Body of pancreas (tissue), 4 donors: ENCODE results near the gene CNTNAP1. TPM values are rescaled to one million over a fixed set of nuclear protein-coding genes. Genes with fewer than 3 reads are reported as not detected.

Experiments used
- ATAC-seq: fragments of 150-250 bp; one replicate; pipeline ENCODE4 v1.9.1; 2016
- DNase-seq, 4 donors: peaks; one replicate each; pipeline ENCODE4 v3.0.0-alpha.2; 2019
- H3K27ac ChIP-seq, 4 donors: fragments of 200-600 bp; sonication (generic); 1 replicate in 3 of 4; 2 replicates in 1 of 4; pipeline versions ENCODE4 v1.5.1 to v1.6.1; 2016 to 2019; ENCODE audit warnings: mild to moderate bottlenecking in 1 of 4, mixed read lengths in 1 of 4, moderate library complexity in 1 of 4
- H3K27me3 ChIP-seq, 2 donors: fragments of 200-600 bp; sonication (generic); one replicate each; pipeline ENCODE4 v1.6.0; 2016; ENCODE audit warnings: mild to moderate bottlenecking in 1 of 2
- H3K36me3 ChIP-seq, 2 donors: fragments of 200-600 bp; sonication (generic); replicated peaks in 1 of 2; 2 replicates each; pipeline ENCODE4 v1.5.1; 2016; ENCODE audit warnings: low read depth in 2 of 2; ENCODE audit not compliant: insufficient read depth in 1 of 2
- H3K4me1 ChIP-seq: fragments of 200-600 bp; sonication (generic); one replicate; pipeline ENCODE4 v1.6.0; 2016
- H3K4me3 ChIP-seq, 2 donors: fragments of 200-600 bp; sonication (generic); 1 replicate in 1 of 2; 2 replicates in 1 of 2; pipeline ENCODE4 v1.5.1; 2016 to 2019
- H3K9me3 ChIP-seq, 3 donors: fragments of 200-600 bp; sonication (generic); 1 replicate in 2 of 3; 2 replicates in 1 of 3; pipeline ENCODE4 v1.5.1; 2016
- POLR2A ChIP-seq, 3 donors: fragments of 450-650 bp; IDR thresholded peaks; one replicate each; pipeline ENCODE4 v1.6.1; 2016; ENCODE audit warnings: antibody characterized with exemption in 3 of 3, mild to moderate bottlenecking in 2 of 3
- WGBS, 2 donors: methylation state at CpG; one replicate each; pipeline ENCODE4 v1.1.5; 2017; 5-methylcytosine and 5-hydroxymethylcytosine counted together
- intact Hi-C: fragments of 100-400 bp; cut with DNase I; formaldehyde crosslinking; loops from one replicate; pipeline ENCODE4 v1.15.1; 2023
- total RNA-seq, 2 donors: library from RNA; depleted of rRNA; stranded (reverse); fragments of >200 nt; gene quantifications; one replicate each; pipeline ENCODE4 v1.1.0, GENCODE V29; 2016
- TF ChIP-seq, protein P1 (sequence below), 7 experiments: fragments of 450-650 bp in 4 of 7; fragments of 200-600 bp in 3 of 7; sonication (generic) in 3 of 7; IDR thresholded peaks; one replicate each; pipeline ENCODE4 v1.5.1; 2016 to 2019; ENCODE audit warnings: antibody characterized with exemption in 7 of 7

CNTNAP1 gene
- total RNA-seq, 2 donors from 2014 or later, result 4.9 to 6.7 TPM

GRCh38 chr17:42708588-42708987, 26.3 kb downstream of the CNTNAP1 start:
- H3K27me3 ChIP-seq, result no peaks in the 10 kb centered on the region
- no peak overlapping the region for H3K4me3 ChIP-seq
- no peak for TF ChIP-seq POLR2A (IDR thresholded peaks at IDR 0.05)
- TF ChIP-seq, protein P1, sequence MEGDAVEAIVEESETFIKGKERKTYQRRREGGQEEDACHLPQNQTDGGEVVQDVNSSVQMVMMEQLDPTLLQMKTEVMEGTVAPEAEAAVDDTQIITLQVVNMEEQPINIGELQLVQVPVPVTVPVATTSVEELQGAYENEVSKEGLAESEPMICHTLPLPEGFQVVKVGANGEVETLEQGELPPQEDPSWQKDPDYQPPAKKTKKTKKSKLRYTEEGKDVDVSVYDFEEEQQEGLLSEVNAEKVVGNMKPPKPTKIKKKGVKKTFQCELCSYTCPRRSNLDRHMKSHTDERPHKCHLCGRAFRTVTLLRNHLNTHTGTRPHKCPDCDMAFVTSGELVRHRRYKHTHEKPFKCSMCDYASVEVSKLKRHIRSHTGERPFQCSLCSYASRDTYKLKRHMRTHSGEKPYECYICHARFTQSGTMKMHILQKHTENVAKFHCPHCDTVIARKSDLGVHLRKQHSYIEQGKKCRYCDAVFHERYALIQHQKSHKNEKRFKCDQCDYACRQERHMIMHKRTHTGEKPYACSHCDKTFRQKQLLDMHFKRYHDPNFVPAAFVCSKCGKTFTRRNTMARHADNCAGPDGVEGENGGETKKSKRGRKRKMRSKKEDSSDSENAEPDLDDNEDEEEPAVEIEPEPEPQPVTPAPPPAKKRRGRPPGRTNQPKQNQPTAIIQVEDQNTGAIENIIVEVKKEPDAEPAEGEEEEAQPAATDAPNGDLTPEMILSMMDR (IDR thresholded peaks at IDR 0.05), result no peak
- no peak for ATAC-seq
- intact Hi-C loops, result no loop called here
- no peak for DNase-seq
- 92 to 93% methylated on average over 3 of the region's 3 CpGs for WGBS, 2 donors
- H3K27ac ChIP-seq, result no peak overlapping the region
- H3K4me1 ChIP-seq, result no peaks in the 10 kb centered on the region
- H3K9me3 ChIP-seq, result no peaks in the 10 kb centered on the region
- H3K36me3 ChIP-seq, result peaks cover 29 to 58% of the 10 kb centered on the region in 2 donors

DNA sequence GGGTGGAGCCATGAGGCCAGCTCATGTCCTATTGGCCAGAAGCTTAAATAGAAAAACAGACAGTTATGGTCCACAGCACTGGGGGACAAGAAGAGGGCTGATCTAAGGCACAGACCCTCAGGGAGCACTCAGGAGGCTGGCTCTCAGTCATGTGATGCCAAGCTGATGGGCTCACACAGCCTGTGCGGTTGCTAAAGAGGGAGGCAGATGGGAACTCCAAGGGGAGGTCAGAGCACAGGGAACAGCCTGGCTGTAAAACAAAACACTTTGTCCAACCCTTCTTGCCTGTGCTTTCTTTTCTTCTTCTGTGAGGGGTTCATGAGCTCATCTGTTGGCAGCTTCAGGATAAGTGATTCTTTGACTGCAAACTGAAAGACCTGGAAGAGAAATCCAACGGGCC, 27.2 kb downstream of the CNTNAP1 start:
- DNase-seq (no peak), ATAC-seq (no peak)
- 68 to 88% methylated on average over 2 of the region's 2 CpGs for WGBS, 2 donors
- Histone ChIP-seq H3K27ac (no peak overlapping the region), H3K27me3 (no peaks in the 10 kb centered on the region), H3K4me1 (no peaks in the 10 kb centered on the region), H3K9me3 (no peaks in the 10 kb centered on the region), H3K36me3 (peaks cover 23 to 52% of the 10 kb centered on the region in 2 donors), H3K4me3 (no peak overlapping the region)
- intact Hi-C loops, result no loop called here
- no peak for TF ChIP-seq POLR2A (IDR thresholded peaks at IDR 0.05)
- TF ChIP-seq, protein P1 (IDR thresholded peaks at IDR 0.05), result no peak

DNA sequence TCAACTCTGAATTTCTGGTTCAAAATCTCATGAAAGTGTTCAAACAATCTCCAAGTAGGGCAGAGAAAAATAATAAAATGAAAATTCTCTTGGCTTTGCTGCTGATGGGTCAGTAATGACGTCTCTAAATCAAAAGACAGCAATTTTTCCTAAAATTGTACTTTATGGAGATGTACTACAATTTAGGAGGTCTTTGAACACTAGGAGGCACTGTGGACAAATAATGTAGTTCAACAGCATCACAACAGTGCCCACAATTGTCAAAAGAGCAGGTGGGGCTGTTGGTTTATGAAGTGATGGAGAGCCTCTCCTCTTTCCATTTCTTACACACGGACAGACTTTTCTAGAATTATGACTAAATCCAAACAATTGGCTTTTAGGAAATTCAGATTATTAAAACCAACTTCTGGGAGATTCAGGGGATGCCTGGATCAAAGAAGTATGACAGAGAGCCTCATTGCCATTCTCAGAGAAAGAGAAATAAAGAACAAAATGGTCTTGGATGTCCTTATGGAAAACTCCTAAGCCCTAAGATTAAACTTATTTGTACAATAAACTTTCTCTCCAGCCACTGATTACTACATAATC, 38.8 kb downstream of the CNTNAP1 start:
- intact Hi-C loops, result loop anchor here (10.0 kb wide), 1 partner anchor 104 kb away; the partner anchor contains the start of gene BECN1
- no peak overlapping the region for H3K4me3 ChIP-seq
- TF ChIP-seq, protein P1 (IDR thresholded peaks at IDR 0.05), result peak; percentile 38 to 78 (median 68)
- TF ChIP-seq POLR2A (IDR thresholded peaks at IDR 0.05), result no peak
- H3K9me3 ChIP-seq, result no peaks in the 10 kb centered on the region
- H3K4me1 ChIP-seq, result no peaks in the 10 kb centered on the region
- peak; percentile 19 to 58 (median 33) for DNase-seq
- no peaks in the 10 kb centered on the region for H3K27me3 ChIP-seq
- peak; percentile 71 for ATAC-seq
- no peak overlapping the region for H3K27ac ChIP-seq
- H3K36me3 ChIP-seq, result peaks cover 11 to 47% of the 10 kb centered on the region in 2 donors
- WGBS, 2 donors, result 14 to 15% methylated on average over 2 of the region's 2 CpGs

DNA sequence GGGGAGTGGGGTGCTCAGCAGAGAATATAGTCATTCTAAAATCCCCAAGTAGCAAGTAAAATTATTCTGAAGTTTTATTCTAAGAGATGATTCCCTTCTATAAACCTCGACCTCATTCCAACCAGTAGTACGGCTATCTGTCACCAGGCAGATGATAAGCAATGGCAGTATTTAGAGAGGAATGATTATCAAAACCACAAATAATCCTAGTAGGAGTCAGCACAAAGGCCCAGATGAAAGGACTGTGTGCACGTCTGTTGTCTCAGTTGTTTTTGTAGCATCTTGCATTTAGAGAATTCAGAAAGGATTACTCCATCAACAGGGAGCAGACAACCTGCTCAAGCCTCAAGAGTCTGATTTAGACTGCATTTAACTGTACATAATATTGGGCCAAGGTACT, 41.3 kb downstream of the CNTNAP1 start:
- Histone ChIP-seq H3K36me3 (peaks cover 12 to 32% of the 10 kb centered on the region in 2 donors), H3K9me3 (no peaks in the 10 kb centered on the region), H3K4me3 (no peak overlapping the region), H3K4me1 (no peaks in the 10 kb centered on the region), H3K27ac (no peak overlapping the region), H3K27me3 (no peaks in the 10 kb centered on the region)
- TF ChIP-seq, protein P1 (IDR thresholded peaks at IDR 0.05), result no peak
- TF ChIP-seq POLR2A (IDR thresholded peaks at IDR 0.05), result no peak
- ATAC-seq, result no peak
- WGBS, 2 donors, result 64 to 65% methylated on average over 3 of the region's 3 CpGs
- intact Hi-C loops, result loop anchor here (10.0 kb wide), 1 partner anchor 101 kb away; the partner anchor contains the start of gene BECN1
- DNase-seq, result no peak

- H3K4me3 ChIP-seq, result no peak overlapping the region
- H3K9me3 ChIP-seq, result no peaks in the 10 kb centered on the region
- TF ChIP-seq, protein P1 (IDR thresholded peaks at IDR 0.05), result no peak
- TF ChIP-seq POLR2A (IDR thresholded peaks at IDR 0.05), result no peak
- no peaks in the 10 kb centered on the region for H3K4me1 ChIP-seq
- DNase-seq (no peak), ATAC-seq (no peak)
- WGBS, 2 donors, result 94 to 97% methylated on average over 6 of the region's 6 CpGs
- H3K27me3 ChIP-seq, result no peaks in the 10 kb centered on the region
- H3K27ac ChIP-seq, result no peak overlapping the region
- intact Hi-C loops, result loop anchor here (10.0 kb wide), 1 partner anchor 100 kb away; the partner anchor contains the start of gene BECN1
- peaks cover 9 to 23% of the 10 kb centered on the region in 2 donors for H3K36me3 ChIP-seq
Observed at GRCh38 chr17:42725143-42725542, 42.8 kb downstream of the CNTNAP1 start.
